Panc1 (cell line): Measurements from ENCODE around the gene RNF145.
A peak's percentile ranks its signal among the peaks of the same experiment; 100 is the strongest.

ENCODE experiments used
- CTCF ChIP-seq: fragments of 450-650 bp; IDR thresholded peaks from 2 replicates; pipeline ENCODE4 v1.5.1; 2017; ENCODE audit warnings: mild to moderate bottlenecking
- POLR2AphosphoS5 ChIP-seq: IDR thresholded peaks from 2 replicates; pipeline ENCODE4 v1.6.1; 2012; ENCODE audit warnings: mild to moderate bottlenecking, low read depth, low read length, moderate library complexity

DNA sequence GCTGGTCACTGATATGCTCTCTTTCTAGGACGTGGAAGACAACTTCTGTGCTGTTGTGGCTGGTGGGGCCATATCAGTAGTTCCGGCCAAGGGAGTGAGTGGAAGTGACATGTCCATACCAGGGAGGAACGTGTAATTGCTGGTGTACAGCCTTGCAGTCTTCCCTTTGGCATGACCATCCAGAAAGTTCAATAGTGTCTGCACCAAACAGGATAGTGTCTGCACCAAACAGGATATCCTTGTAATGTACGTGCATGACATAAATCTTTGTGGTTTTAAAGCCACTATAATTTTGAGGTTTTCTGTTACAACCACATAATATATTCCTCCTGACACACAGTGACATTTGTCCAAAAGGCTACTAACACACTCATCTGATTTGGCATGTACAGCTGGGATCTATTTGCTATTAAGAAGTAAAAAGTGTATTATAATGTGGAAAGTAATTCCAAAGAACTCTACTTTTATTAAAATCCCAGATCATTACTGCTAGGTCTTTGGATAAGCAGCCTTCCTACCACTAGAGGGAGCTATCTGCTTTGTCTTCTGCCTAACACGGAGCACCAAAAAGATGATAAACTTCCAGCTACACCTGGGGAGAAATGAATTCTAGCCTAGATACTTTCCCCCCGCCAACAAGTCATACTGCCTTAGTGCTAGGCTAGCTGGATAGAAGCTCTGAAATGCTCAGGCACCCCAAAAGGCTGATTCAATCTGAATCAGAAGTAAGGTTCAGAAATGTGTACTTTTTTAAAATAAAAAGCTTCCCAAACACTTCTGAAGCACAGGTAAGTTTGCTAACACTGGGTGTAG lies 52.7 kb downstream of the RNF145 start:
- peak; percentile 84 for TF ChIP-seq CTCF
- no peak for TF ChIP-seq POLR2AphosphoS5
